GM12872 (cell line): Measurements from ENCODE around the gene GDA.

Experiments used
- TF ChIP-seq, protein P1 (sequence below): IDR thresholded peaks from 3 replicates; pipeline ENCODE4 v1.5.1; 2011; ENCODE audit warnings: low read depth, mild to moderate bottlenecking, low read length, moderate library complexity; ENCODE audit not compliant: insufficient read depth

The GDA gene

DNA sequence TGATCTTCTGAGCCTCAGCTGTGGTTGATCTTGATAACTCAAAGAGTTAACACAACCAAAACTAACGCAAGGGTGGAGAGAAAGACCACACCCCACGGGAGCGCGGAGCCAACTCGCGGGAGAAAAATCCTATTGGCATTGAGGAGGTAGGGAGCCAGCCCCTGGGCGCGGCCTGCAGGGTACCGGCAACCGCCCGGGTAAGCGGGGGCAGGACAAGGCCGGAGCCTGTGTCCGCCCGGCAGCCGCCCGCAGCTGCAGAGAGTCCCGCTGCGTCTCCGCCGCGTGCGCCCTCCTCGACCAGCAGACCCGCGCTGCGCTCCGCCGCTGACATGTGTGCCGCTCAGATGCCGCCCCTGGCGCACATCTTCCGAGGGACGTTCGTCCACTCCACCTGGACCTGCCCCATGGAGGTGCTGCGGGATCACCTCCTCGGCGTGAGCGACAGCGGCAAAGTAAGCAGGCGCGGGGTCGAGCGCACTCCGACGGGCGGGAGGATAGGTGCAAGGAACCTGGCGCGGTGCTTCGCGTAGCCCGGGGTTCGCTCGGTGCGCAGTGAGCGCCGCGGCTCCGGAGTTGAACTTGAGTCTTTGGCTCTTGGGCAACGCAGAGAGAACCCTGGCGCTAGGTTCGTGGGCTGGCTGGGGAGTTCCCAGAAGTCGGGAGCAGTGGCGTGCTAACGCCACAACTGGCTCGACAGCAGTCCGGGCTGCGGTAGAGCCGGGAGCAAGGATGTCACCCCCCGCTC, at the start of gene GDA:
GDA (plus strand) TSS at position 210 of the 745 bp plus-strand sequence; CDS start at position 330, 120 bp downstream.
- TF ChIP-seq, protein P1, sequence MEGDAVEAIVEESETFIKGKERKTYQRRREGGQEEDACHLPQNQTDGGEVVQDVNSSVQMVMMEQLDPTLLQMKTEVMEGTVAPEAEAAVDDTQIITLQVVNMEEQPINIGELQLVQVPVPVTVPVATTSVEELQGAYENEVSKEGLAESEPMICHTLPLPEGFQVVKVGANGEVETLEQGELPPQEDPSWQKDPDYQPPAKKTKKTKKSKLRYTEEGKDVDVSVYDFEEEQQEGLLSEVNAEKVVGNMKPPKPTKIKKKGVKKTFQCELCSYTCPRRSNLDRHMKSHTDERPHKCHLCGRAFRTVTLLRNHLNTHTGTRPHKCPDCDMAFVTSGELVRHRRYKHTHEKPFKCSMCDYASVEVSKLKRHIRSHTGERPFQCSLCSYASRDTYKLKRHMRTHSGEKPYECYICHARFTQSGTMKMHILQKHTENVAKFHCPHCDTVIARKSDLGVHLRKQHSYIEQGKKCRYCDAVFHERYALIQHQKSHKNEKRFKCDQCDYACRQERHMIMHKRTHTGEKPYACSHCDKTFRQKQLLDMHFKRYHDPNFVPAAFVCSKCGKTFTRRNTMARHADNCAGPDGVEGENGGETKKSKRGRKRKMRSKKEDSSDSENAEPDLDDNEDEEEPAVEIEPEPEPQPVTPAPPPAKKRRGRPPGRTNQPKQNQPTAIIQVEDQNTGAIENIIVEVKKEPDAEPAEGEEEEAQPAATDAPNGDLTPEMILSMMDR: no peak

DNA sequence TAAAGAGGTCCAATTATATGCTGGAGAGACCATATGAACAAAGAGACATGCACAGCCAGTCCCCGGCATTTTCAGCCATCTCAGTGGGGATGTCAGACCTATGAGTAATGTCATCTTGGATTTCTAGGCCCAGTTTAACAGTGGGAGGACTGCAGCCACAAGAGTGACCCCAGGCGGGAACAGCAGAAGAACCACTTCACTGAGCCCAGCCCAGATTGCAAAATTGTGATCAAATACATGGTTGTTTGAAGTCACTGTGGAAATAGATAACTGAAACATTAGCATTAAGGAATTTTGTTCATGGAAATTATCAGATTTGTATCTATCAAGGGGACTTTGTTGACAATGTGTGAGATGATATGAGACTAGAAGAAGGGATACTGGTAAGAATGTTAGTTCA, 46.7 kb upstream of the GDA start:
- TF ChIP-seq, protein P1: no peak

DNA sequence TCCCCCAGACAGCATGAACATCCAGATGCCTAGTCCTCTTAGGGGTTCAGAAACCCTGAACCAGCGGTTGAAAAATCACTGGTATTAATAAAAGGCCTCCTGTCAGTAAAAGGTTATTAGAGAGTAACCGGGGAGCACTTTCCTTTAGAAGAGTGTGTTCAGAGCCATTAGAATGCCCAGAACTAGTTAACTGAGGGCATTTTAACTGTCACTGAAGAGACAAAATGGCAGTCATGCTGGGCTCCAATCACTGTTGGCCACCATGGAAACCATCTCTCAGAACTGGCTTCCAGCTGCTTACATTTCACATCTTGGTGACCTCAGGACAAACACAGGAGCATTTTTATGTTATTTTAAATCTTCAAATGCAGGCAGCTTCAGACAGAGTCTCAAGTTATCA, 36.2 kb upstream of the GDA start:
- TF ChIP-seq, protein P1: no peak

DNA sequence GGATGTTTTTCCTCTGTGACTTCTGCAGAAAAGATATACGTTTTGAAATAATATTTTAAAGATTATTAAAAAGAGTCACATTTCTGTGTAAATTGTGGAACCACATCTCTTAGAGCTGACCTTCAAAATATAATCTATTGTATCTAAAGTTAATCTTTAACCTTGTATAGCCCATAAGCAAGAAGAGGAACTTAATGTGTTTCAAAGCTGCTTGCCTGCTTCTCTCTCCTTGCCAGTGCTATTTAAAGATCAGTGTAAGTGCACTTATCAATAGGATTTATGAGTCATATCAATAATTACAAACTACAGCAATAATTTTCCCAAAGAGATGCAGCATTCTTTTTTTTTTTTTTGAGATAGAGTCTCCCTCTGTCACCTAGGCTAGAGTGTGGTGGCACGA, 29.4 kb upstream of the GDA start:
- TF ChIP-seq, protein P1: no peak

DNA sequence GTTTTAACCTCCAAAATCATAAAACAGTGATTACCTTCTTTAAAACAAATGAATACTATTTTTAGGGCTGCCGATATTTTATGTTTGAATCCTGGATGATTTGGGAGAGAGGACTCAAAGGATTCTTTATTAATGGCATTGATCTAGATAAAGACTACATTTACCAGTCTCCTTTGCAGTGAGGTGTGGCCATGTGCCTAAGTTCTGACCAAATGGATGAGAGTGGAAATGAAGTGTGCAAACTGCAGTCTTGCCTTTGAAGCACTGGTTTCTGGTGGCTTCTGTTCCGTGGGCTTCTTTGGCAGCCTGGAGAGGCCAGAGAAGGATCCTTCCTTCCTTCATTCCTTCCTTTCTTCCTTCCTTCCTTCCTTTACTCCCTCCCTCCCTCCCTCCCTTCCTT, 24.3 kb upstream of the GDA start:
- TF ChIP-seq, protein P1: no peak

DNA sequence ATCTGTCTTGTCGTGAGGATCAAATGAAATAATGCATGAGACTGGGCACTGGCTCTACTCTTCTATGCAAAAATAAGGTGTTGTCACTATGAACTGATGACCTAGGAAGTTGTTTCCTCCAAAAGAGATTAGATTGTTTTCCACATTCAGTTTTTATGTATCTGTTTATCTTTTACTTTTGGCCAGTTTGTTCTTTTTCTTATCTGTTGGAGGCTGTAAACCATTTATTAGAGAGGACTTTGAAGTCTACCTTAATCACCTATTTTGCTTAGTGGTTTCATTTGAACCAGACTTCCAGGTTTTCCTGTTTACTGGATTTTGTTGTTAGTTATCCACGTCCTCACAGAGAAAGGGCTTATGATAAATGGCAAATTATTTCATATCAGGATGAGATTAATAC, 21.5 kb upstream of the GDA start:
- TF ChIP-seq, protein P1: no peak

DNA sequence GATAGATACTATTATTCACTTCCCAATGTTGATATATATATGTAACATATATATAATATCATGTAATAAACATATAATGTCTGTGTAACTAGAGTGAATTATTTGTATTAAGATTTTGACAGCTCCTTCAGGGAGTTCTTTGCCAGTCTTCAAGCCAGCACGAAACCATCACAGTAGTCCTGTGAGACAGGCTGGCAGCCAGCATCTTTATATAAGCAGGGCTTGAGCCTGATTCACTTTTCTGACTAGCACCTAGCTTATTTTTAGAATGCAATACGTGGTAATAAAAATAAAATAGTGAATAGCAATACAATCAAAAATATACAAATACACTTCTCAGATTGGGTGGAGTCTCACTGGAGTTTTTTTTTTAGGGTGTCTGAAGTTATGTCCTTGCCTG, 20.7 kb upstream of the GDA start:
- TF ChIP-seq, protein P1: no peak
